Stimulated activated naive B cell treated with anti-CD40 and anti-IgM and Interleukin-4, amounts not matched to agents 10 μg/mL and 1 μg/mL and 100 μg/mL, for 72 hours (primary cell): Measurements from ENCODE around the gene OPTC.

ENCODE experiments used
- ATAC-seq, 2 donors: fragments of 150-1000 bp; cut with Tn5 transposase; replicated peaks; 2 replicates each; pipeline ENCODE4 v1.10.0; 2021; ENCODE audit warnings: moderate library complexity in 1 of 2
- DNase-seq: peaks from one replicate; pipeline ENCODE4 v3.0.0; 2021
- H3K27ac Mint-ChIP-seq: one replicate; pipeline ENCODE4 v1.8.0; 2022; ENCODE audit warnings: mild to moderate bottlenecking, mixed read lengths
- H3K27me3 Mint-ChIP-seq, 2 donors: one replicate each; pipeline ENCODE4 v1.8.0; 2022; ENCODE audit warnings: mixed read lengths in 2 of 2
- H3K36me3 Mint-ChIP-seq, 2 donors: one replicate each; pipeline ENCODE4 v1.8.0; 2022; ENCODE audit warnings: mixed read lengths in 2 of 2, mild to moderate bottlenecking in 1 of 2
- H3K4me1 Mint-ChIP-seq, 2 donors: one replicate each; pipeline ENCODE4 v1.8.0; 2022; ENCODE audit warnings: mixed read lengths in 2 of 2, mild to moderate bottlenecking in 1 of 2
- H3K4me3 Mint-ChIP-seq, 2 donors: one replicate each; pipeline ENCODE4 v1.8.0; 2022; ENCODE audit warnings: mild to moderate bottlenecking in 2 of 2, mixed read lengths in 2 of 2, moderate library complexity in 1 of 2
- H3K9me3 Mint-ChIP-seq, 2 donors: one replicate each; pipeline ENCODE4 v1.8.0; 2022; ENCODE audit warnings: mixed read lengths in 2 of 2, mild to moderate bottlenecking in 1 of 2

The OPTC gene

DNA sequence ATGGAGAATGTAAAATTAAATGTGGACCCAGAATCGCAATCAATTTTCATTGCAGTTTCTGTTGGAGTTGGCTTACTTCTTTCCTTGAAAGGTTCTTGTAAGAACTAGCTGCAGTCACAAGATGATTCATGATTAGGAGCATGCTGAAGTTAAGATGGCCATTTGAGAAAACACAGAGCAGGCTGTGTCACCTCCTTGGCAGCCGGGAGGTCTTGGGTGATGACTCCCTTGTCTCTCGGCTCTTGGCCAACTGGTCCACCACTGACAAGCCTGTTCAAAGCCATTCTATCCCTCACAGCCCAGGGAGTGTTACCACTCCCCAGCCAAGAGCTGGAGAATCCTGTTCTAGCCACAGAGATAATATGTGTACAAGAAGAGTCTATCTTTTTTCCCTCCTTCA lies 40.6 kb downstream of the OPTC start:
- no peaks in the 10 kb centered on the region for H3K36me3 Mint-ChIP-seq
- H3K27me3 Mint-ChIP-seq, result peaks cover 13 to 18% of the 10 kb centered on the region in 2 donors
- H3K4me3 Mint-ChIP-seq, result no peak overlapping the region
- H3K9me3 Mint-ChIP-seq, result no peaks in the 10 kb centered on the region
- H3K4me1 Mint-ChIP-seq, result peaks cover 1 to 7% of the 10 kb centered on the region in 2 donors
- ATAC-seq (no peak), DNase-seq (no peak)
- no peak overlapping the region for H3K27ac Mint-ChIP-seq

DNA sequence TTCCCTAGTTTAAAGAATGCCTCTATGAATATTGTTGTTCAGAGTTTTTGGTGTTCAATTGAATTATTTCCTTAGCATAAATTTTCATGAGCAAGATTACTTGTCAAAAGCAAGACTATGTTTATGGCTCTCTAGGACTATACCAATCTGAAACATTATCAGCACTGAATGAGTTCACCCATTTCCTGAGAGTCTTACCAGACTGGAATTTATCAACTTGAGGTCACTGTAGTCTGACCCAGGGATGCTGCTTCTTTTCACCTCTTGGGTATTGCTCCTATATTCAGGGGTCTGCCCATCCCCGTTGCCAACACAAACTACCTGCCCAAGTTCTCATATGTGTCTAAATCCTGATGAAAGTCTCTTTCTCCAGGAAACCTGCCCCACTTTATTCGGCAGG lies 42.6 kb downstream of the OPTC start:
- ATAC-seq (no peak), DNase-seq (no peak)
- H3K27ac Mint-ChIP-seq, result no peak overlapping the region
- no peak overlapping the region for H3K4me3 Mint-ChIP-seq
- H3K9me3 Mint-ChIP-seq, result no peaks in the 10 kb centered on the region
- H3K27me3 Mint-ChIP-seq, result peaks cover 13 to 18% of the 10 kb centered on the region in 2 donors
- no peaks in the 10 kb centered on the region for H3K36me3 Mint-ChIP-seq
- H3K4me1 Mint-ChIP-seq, result no peaks in the 10 kb centered on the region

DNA sequence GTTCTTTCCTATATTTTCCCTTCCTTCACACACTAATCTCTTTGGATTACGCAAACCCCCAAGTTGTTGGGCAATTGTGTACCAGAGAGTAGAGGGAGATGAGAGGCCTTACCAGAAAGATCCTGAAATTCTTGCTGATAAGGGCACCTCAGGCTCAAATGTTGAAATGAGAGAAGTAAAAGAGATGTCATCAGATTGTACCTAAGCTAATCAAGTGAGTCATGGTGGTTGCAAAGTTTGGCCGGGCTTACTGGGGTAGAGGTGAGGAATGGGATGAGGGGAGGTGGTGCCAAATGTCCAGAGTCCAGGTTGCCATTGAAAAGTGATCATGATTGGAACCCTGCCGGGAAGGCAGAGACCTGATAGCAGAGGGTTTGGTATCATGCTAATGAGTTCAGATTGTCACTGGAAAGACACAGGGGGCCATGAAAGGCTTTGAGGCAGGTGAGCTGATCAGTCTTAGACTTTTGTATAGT lies 43.1 kb downstream of the OPTC start:
- no peak for ATAC-seq
- Mint-ChIP-seq H3K9me3 (no peaks in the 10 kb centered on the region), H3K4me1 (no peaks in the 10 kb centered on the region), H3K27ac (no peak overlapping the region), H3K27me3 (peaks cover 13 to 18% of the 10 kb centered on the region in 2 donors), H3K36me3 (no peaks in the 10 kb centered on the region), H3K4me3 (no peak overlapping the region)
- no peak for DNase-seq

DNA sequence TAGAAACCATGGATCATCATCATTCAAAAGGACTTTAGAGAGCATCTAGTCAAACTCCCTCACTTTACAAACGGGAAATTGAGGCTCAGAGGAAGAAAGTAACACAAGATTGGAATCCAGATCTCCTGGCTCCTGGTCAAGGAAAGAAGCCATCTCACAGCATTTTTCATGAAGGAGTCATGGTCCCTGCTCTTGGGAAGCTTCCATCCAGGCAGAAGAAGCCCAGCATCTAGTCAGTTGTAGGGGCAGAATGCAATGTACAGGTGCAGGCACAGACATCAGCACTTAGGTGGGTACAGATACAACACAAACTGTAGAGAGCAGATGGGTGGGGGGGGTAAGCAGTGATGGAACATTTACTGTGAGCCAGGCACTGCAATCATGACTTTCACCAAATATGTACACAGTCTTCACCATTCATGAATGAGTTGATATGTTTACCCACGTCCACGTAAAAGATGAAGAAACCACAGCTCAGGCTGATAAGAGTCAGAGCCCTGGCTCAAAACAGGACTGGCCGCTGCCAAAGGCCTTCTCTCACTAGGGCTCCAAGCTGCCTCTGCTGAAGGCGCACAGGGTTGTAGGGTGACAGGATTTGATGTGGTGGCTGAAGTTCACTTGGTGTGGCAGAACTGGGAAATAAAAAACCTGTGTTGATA lies 44.0 kb downstream of the OPTC start:
- Mint-ChIP-seq H3K4me3 (no peak overlapping the region), H3K9me3 (no peaks in the 10 kb centered on the region), H3K4me1 (no peaks in the 10 kb centered on the region), H3K27ac (no peak overlapping the region), H3K27me3 (peaks cover 13 to 18% of the 10 kb centered on the region in 2 donors), H3K36me3 (no peaks in the 10 kb centered on the region)
- ATAC-seq (no peak), DNase-seq (no peak)

DNA sequence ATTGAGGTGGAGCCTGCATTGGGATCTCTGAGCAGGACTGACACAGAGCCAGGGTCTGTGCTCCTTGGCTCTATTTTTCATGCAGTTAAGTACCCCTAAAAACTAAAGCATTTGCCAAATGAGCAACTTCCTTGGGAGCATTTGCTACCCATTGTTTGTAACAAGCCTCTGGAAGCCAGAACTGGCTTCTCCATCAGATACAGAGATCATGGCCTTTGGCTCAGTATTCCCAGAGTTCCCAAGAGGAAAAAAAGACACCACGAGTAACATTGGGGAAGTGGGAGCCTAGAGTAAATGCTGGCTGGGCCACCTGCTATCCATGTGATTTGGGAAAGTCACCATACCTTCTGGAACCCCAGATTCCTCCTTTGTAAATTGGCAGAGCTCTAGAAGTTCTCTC lies 44.8 kb downstream of the OPTC start:
- ATAC-seq (no peak), DNase-seq (no peak)
- H3K36me3 Mint-ChIP-seq, result no peaks in the 10 kb centered on the region
- H3K27me3 Mint-ChIP-seq, result peaks cover 13 to 18% of the 10 kb centered on the region in 2 donors
- no peak overlapping the region for H3K4me3 Mint-ChIP-seq
- no peaks in the 10 kb centered on the region for H3K4me1 Mint-ChIP-seq
- H3K9me3 Mint-ChIP-seq, result no peaks in the 10 kb centered on the region
- H3K27ac Mint-ChIP-seq, result no peak overlapping the region

DNA sequence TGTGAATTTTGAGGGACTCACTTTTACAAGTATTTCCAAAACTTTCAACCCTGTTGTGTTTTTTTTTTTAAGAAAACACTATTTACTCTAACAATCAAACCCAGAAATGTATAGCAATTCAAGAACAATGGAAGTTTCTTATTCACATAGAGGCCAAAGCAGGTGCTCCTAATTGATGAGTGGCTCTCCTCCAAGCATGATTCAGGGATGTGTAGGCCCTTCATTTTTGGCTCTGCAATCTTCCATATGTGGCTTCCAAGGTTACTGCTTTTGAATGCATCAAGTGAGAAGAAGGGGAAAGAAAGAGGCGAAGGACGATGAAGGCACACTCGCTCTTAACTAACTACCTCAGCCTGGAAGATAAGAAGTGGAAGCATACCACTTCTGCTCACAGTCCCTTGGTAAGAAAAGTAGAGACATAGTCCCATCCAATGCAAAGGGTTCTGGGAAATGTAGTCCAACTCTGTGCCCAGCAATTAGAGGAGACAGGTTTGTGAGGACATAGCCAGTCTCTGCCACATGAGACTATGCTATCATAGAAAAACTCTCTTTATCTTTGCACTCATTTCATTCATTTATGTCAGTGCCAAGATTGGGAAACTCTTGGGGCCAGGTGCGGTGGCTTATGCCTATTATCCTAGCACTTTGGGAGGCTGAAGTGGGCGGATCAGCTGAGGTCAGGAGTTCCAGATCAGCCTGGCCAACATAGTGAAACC lies 46.0 kb downstream of the OPTC start:
- peak in 1 of 2 donors; percentile 55 for ATAC-seq
- no peaks in the 10 kb centered on the region for H3K9me3 Mint-ChIP-seq
- H3K4me1 Mint-ChIP-seq, result no peaks in the 10 kb centered on the region
- H3K4me3 Mint-ChIP-seq, result no peak overlapping the region
- no peak for DNase-seq
- no peak overlapping the region for H3K27ac Mint-ChIP-seq
- H3K36me3 Mint-ChIP-seq, result no peaks in the 10 kb centered on the region
- peaks cover 8 to 13% of the 10 kb centered on the region in 2 donors for H3K27me3 Mint-ChIP-seq

DNA sequence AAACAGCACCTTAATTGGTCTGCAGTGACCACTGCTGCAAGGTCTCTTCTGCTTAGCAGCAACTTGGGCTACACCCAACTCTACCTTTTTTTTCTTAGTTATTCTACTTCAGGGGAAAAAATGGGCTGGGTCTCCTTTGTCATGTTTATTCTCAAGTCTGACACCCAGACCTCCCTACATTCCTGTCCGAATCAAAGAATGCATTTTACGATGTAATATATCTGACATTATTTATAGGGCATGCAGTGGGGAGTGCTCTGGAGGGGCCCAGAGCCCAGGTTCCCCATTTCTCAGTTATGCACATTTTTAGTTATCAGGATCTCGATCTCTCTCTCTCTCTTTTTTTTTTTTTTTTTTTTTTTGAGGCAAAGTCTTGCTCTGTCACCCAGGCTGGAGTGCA lies 50.5 kb downstream of the OPTC start:
- H3K36me3 Mint-ChIP-seq, result no peaks in the 10 kb centered on the region
- H3K27ac Mint-ChIP-seq, result no peak overlapping the region
- H3K4me1 Mint-ChIP-seq, result no peaks in the 10 kb centered on the region
- H3K9me3 Mint-ChIP-seq, result no peaks in the 10 kb centered on the region
- no peak for DNase-seq
- no peak overlapping the region for H3K4me3 Mint-ChIP-seq
- peaks cover 6 to 17% of the 10 kb centered on the region in 2 donors for H3K27me3 Mint-ChIP-seq
- ATAC-seq, result no peak

DNA sequence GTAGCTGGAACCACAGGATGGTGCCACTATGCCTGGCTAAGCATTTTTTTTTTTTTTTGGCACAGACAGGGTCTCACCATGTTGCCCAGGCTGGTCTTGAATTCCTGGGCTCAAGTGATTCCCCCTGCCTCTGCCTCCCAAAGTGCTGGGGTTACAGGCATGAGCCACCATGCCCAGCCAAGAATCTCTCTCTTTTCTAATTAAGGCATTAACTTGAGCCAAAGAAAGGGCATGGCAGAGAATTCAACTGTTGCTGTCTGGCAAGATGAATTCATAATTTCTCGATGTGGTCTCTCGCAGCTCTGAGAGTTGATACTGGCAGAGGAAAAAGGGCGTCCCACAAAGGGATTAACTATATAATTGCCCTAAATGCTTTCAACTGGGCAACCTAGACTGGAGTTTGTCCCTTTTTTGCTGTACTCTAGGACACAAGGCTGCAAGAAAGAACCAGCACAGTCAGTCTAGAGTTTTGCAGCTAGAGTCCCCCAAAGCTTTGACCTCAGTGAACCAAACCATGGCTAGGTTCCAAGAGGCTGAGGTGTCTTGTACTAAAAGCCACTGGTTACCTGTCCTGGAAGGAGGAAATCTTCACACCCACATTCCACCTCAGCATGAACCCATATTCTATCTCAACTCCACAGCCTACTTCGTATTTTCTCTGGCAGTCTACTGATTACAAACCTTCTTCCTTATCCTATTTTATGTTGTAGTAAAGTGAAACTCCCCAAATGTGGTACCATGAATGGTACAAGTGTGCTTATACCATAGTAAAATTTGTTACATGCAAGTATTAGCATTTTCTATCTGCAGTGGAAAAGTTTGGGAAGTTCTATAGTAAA lies 51.2 kb downstream of the OPTC start:
- no peak overlapping the region for H3K27ac Mint-ChIP-seq
- no peaks in the 10 kb centered on the region for H3K36me3 Mint-ChIP-seq
- ATAC-seq (no peak), DNase-seq (no peak)
- no peak overlapping the region for H3K4me3 Mint-ChIP-seq
- no peaks in the 10 kb centered on the region for H3K4me1 Mint-ChIP-seq
- H3K9me3 Mint-ChIP-seq, result no peaks in the 10 kb centered on the region
- H3K27me3 Mint-ChIP-seq, result peaks cover 6 to 17% of the 10 kb centered on the region in 2 donors

DNA sequence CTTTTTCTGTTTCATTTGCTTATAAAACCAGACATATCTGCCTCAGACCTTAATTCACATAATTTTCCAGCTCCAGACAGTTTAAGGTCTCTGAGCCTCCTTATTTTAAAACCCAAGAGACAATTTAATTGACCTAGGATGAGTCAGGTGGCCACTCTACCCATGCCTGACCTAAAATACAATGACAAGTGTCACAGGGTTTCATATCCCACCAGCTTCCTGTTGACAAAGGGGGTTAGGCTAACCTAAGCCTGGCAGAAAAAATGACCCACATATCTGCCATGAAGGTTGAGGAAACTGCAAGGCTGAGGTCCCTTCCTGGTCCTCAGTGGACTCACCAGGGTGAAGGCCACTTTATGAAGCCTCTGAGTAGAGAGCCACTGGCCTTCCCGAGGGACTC lies 52.3 kb downstream of the OPTC start:
- H3K27ac Mint-ChIP-seq, result no peak overlapping the region
- H3K4me3 Mint-ChIP-seq, result no peak overlapping the region
- no peaks in the 10 kb centered on the region for H3K36me3 Mint-ChIP-seq
- no peak for ATAC-seq
- no peaks in the 10 kb centered on the region for H3K9me3 Mint-ChIP-seq
- no peak for DNase-seq
- no peaks in the 10 kb centered on the region for H3K4me1 Mint-ChIP-seq
- peaks cover 6 to 17% of the 10 kb centered on the region in 2 donors for H3K27me3 Mint-ChIP-seq

DNA sequence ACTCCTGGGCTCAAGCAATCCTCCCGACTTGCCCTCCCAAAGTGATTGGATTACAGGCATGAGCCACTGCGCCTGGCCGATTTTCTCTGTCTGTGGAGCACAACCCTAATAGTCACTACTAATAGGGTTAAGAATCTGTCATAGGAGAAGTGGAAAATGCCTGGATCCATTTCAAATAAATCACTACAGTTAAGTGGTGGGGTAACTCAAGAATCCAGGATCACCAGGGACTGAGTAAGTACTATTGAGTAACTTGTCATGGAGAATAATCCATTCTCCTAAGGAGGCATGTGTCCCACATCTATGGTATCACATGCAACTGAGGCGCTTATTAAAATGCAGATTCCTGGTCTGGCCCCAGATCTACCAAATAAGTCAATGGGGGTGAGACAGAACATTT lies 53.2 kb downstream of the OPTC start:
- no peaks in the 10 kb centered on the region for H3K36me3 Mint-ChIP-seq
- H3K9me3 Mint-ChIP-seq, result no peaks in the 10 kb centered on the region
- ATAC-seq (no peak), DNase-seq (no peak)
- no peaks in the 10 kb centered on the region for H3K4me1 Mint-ChIP-seq
- H3K4me3 Mint-ChIP-seq, result no peak overlapping the region
- H3K27me3 Mint-ChIP-seq, result peaks cover 6 to 17% of the 10 kb centered on the region in 2 donors
- no peak overlapping the region for H3K27ac Mint-ChIP-seq

DNA sequence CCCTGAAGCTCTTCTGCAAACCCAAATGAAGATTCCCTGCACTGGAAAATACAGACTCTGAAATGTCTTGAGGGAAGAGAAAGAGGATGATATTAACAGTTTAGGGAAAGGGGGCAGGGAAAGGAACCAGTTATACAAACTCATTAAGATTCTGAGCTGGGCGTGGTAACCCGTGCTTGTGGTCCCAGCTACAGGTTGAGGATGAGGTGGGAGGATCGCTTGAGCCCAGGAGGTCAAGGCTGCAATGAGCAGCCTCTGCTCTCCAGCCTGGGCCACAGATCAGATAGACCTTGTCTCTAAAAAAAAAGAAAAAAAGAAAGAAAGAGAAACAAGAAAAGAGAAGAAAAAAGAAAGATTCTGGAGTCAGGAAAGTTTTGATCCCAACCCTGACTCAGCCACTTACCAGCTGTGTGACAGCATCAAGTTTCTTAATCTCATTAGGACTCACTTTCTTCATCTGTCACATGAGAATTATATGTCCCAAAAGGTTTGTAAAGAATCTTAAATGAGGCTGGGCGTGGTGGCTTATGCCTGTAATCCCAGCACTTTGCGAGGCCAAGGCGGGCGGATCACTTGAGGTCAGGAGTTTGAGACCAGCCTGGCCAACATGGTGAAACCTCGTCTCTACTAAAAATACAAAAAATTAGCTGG lies 53.9 kb downstream of the OPTC start:
- no peaks in the 10 kb centered on the region for H3K9me3 Mint-ChIP-seq
- H3K27ac Mint-ChIP-seq, result no peak overlapping the region
- peaks cover 6 to 17% of the 10 kb centered on the region in 2 donors for H3K27me3 Mint-ChIP-seq
- H3K4me3 Mint-ChIP-seq, result no peak overlapping the region
- no peaks in the 10 kb centered on the region for H3K4me1 Mint-ChIP-seq
- ATAC-seq (no peak), DNase-seq (no peak)
- H3K36me3 Mint-ChIP-seq, result no peaks in the 10 kb centered on the region

DNA sequence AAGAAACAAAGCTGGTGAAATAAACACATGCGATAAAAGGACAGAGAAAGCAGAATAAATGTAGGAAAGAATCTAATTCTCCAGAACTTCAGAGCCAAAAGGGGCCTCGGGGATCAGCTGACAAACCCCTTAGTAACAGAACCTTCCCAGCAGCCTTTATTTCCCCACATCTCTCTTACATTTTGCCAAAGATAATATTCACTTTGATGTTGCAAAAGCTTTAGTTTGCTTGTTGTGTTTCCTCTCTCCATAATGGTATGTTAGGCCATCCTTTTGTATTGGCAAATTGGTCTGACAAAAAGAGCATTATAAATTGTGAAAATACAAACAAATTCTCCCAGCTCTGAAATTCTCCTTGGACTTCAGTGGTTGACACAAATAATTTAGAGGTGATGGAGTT lies 54.9 kb downstream of the OPTC start:
- DNase-seq (no peak), ATAC-seq (no peak)
- Mint-ChIP-seq H3K9me3 (no peaks in the 10 kb centered on the region), H3K36me3 (no peaks in the 10 kb centered on the region), H3K27me3 (peaks cover 6 to 17% of the 10 kb centered on the region in 2 donors), H3K4me3 (no peak overlapping the region), H3K27ac (no peak overlapping the region), H3K4me1 (no peaks in the 10 kb centered on the region)

DNA sequence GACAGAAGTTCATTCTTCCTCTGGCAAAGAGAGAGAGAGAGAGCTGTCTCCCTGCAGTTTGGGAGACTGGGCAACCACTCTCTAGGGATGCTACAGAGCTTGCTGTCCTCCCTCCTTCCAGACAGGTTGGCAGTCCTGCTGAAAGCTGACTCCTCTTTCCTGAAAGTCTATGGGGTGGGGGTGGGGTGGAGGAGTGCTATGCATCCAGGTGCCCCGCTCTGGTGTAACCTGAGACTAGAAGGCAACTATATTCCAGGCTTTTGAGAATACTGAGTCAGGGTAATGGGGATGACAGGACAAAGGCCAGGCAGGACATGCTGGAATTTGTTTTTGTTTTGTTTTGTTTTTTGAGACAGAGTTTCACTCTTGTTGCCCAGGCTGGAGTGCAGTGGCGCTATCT lies 55.4 kb downstream of the OPTC start:
- Mint-ChIP-seq H3K4me3 (no peak overlapping the region), H3K4me1 (no peaks in the 10 kb centered on the region), H3K9me3 (no peaks in the 10 kb centered on the region), H3K27ac (no peak overlapping the region), H3K36me3 (no peaks in the 10 kb centered on the region), H3K27me3 (peaks cover 10 to 17% of the 10 kb centered on the region in 2 donors)
- no peak for DNase-seq
- no peak for ATAC-seq

DNA sequence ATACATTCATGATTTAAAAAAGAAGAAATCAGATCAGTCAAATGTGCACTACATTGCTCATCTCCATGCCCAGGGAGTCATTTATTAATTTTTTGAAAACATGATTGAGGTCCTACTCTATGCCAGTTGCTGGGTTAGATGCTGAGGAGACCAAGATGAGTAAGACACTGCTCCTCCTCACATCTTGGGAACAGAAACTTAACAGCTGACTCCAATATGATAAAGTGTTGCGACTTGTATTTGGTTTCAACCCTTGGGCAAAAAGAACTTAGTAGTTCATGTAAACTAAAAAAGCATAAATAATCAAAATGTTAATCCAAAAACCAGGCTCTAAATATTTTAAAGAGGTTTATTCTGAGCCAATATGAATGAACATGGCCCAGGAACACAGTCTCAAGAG lies 56.9 kb downstream of the OPTC start:
- Mint-ChIP-seq H3K27me3 (peaks cover 15 to 17% of the 10 kb centered on the region in 2 donors), H3K27ac (no peak overlapping the region), H3K4me1 (peaks cover 4% of the 10 kb centered on the region in 2 donors), H3K9me3 (no peaks in the 10 kb centered on the region), H3K36me3 (no peaks in the 10 kb centered on the region), H3K4me3 (no peak overlapping the region)
- DNase-seq (no peak), ATAC-seq (no peak)
